Measurements from ENCODE around the gene APOE.

DNA sequence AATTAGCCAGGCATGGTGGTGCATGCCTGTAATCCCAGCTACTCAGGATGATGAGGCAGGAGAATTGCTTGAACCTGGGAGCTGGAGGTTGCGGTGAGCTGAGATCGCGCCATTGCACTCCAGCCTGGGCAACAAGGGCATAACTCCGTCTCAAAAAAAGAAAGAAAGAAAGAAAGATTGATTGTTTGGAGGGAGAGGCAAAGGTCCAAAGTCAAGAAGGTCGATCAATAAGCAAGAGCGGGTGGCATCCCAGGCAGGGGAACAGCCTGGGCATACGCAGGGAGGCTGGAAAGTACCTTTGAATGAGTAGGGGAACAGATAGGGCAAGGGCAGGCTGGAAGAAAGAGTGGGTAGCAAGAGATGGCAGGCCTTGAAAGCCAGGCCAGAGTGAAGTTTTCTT lies 24.5 kb downstream of the APOE start:
- TF ChIP-seq, protein P1, sequence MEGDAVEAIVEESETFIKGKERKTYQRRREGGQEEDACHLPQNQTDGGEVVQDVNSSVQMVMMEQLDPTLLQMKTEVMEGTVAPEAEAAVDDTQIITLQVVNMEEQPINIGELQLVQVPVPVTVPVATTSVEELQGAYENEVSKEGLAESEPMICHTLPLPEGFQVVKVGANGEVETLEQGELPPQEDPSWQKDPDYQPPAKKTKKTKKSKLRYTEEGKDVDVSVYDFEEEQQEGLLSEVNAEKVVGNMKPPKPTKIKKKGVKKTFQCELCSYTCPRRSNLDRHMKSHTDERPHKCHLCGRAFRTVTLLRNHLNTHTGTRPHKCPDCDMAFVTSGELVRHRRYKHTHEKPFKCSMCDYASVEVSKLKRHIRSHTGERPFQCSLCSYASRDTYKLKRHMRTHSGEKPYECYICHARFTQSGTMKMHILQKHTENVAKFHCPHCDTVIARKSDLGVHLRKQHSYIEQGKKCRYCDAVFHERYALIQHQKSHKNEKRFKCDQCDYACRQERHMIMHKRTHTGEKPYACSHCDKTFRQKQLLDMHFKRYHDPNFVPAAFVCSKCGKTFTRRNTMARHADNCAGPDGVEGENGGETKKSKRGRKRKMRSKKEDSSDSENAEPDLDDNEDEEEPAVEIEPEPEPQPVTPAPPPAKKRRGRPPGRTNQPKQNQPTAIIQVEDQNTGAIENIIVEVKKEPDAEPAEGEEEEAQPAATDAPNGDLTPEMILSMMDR (IDR thresholded peaks at IDR 0.05) = no peak
- no peak for TF ChIP-seq POLR2A (IDR thresholded peaks at IDR 0.05)
